ENCODE data around the gene NOP16.

Gene NOP16

DNA sequence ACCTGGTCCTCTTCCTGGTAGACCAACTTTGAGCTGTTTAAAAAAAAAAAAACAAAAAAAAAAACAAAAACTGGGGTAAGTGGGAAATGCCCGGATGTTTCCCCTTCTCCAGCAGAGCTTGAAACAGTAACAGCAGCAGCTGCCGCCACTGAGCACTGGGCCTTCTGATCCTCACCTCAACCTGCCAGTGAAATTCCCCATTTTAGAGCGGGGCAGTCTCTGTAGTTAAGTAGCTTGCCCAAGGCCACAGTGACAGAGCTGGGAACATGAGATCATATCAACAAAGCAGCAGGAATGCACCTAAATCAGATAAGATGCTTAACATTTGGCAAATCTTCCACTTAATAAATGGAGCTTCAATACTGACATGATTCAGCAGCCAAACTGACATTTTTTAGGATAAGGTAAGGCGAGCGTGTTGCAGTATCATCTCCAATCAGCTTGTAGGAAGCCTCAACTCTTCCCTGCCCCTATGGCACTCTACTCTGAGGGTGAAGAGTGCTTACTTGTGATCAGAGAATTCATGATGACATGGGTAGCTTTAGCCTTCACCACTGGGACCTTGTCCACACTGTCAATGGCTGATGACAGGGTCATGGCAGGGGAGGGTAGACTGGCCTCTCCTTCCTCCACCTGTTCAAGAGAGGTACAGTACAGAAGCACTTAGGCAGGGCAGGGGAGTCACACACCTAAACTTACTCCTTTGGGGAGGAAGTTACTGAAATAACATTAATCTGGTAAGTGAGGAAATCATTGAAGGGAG lies 36.1 kb downstream of the NOP16 start:
- no peak for TF ChIP-seq ZFX (IDR thresholded peaks at IDR 0.05)
- TF ChIP-seq, protein P1, sequence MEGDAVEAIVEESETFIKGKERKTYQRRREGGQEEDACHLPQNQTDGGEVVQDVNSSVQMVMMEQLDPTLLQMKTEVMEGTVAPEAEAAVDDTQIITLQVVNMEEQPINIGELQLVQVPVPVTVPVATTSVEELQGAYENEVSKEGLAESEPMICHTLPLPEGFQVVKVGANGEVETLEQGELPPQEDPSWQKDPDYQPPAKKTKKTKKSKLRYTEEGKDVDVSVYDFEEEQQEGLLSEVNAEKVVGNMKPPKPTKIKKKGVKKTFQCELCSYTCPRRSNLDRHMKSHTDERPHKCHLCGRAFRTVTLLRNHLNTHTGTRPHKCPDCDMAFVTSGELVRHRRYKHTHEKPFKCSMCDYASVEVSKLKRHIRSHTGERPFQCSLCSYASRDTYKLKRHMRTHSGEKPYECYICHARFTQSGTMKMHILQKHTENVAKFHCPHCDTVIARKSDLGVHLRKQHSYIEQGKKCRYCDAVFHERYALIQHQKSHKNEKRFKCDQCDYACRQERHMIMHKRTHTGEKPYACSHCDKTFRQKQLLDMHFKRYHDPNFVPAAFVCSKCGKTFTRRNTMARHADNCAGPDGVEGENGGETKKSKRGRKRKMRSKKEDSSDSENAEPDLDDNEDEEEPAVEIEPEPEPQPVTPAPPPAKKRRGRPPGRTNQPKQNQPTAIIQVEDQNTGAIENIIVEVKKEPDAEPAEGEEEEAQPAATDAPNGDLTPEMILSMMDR (conservative IDR thresholded peaks at IDR 0.05) = no peak
- peak overlapping the region; percentile 8; the same call in 1 of the 2 replicates for H3K27ac ChIP-seq

DNA sequence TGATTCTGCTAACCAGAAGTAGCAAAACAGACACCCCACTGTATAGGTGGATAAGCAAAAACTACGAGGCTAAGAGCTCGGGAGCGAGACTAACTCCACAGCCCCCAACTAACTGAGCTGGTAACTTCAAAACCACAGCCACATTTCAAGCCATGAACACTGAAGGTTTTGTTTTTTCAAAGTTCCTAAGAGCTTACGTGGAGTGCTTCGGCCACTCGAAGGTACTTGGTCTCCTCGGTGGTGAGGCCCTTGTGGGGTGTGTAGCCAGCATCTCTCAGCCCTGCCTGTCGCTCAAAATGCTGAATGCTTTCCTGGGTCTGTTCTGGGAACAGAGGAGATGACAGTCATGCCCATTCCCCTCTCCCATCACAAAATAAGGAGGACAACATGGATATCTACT lies 38.0 kb downstream of the NOP16 start:
- H3K27ac ChIP-seq = no peak overlapping the region
- no peak for TF ChIP-seq ZFX (IDR thresholded peaks at IDR 0.05)
- TF ChIP-seq, protein P1 (conservative IDR thresholded peaks at IDR 0.05) = no peak

DNA sequence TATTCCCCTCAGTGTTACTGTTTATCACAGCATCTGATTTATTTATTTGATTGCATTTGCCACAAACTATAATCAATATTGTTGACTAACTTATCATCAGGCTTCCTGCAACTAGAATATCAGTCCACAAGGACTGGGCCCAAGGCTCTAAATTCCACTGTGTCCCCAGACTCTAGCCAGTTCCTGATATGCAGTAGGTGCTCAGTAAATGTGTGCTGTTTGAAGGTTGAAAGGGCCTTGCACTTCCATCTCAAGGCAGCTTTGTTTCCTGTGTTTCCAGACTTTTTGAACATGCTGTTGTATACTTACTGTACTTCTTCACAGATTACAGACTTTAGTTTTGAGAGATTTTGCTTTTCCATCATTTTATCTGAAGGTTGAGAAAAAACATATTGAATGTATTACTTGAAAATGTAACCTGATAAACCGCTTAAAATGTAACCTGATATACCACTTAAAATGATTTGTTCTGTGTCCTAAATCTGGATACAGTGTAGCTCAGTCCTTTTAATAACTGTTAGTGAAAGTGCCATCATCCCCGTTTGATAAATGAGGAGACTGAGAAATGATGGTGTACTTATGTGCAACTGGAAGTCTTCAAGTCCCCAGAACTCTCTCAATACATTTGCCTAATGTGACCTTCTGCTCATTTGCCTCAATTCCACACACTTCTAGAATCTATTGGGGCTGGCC lies 45.5 kb downstream of the NOP16 start:
- H3K27ac ChIP-seq = no peak overlapping the region
- TF ChIP-seq ZFX (IDR thresholded peaks at IDR 0.05) = no peak
- TF ChIP-seq, protein P1 (conservative IDR thresholded peaks at IDR 0.05) = no peak

DNA sequence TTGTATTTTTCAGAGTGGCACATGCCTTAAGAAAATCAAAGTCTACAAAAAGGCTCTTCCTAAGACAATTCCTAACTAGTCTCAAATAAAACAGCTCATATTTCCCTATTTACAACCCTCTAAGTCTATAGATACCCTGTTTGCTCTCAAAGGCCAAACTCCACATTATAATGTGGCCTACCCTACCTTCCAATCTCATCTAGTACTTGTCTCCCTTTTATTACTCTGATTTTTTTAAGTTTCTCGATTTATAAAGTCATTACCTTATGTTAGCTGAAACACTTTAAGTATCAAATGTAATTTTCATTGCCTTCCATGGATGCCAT lies 46.3 kb downstream of the NOP16 start:
- no peak overlapping the region for H3K27ac ChIP-seq
- TF ChIP-seq, protein P1 (conservative IDR thresholded peaks at IDR 0.05) = no peak
- no peak for TF ChIP-seq ZFX (IDR thresholded peaks at IDR 0.05)

DNA sequence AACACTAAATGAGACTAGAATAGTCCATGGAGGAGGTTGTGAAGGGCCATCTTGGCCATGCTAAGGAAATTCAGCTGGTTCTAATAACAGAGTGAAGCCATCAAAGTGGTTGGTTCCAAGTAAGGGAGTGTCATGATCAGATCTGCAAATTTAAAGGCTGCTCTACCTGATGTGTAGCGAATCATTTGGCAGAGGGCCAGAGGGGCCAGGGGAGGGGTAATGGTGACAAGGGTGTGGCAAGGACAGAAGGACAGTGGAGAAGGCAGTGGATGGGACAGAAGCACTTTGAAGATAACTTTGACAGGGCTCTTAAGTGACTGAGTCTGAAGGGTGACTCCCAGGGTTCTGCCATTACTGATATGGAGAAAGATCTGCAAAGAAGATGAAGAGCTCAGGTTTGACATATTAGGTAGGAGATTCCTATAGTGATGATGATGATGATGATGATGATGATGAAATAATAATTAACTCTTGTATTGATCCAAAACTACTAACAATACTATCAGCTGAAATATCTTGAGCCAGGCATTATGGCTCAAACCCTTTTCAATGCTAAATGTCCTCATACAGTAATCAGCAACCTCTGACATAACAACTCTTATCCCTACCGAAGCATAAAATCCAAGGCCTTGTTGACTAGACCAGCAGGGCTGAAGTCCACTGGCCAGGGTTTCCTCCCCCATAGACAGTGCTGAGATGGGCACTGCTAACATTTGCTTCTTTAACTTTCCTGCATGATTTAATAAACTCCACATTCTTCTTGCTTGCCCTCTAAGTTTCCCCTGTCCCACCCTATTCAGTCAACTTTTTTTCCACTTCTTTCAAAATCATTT lies 46.9 kb downstream of the NOP16 start:
- TF ChIP-seq ZFX (IDR thresholded peaks at IDR 0.05) = no peak
- TF ChIP-seq, protein P1 (conservative IDR thresholded peaks at IDR 0.05) = no peak

DNA sequence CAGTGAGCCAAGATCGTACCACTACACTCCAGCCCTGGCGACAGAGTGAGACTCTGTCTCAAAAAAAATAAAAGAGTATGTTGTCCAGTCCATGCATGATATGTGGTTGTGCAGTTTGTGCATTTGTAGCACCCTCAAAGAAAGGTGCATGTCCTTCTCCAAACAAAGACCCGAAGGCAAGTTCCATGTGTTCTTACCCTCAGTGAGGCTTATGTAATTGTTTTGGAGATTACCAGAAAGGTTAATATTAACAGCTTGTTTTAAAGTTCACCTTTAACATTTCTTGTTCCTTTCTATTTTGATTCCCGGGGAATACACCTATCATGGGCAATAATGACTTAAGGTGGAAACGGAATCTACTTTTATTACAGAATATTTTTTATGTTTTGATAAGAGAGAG lies 49.1 kb downstream of the NOP16 start:
- no peak overlapping the region for H3K27ac ChIP-seq
- no peak for TF ChIP-seq ZFX (IDR thresholded peaks at IDR 0.05)
- TF ChIP-seq, protein P1 (conservative IDR thresholded peaks at IDR 0.05) = no peak

More for the DNA sequence above, 46.9 kb downstream of the NOP16 start:
- H3K27ac ChIP-seq = no peak overlapping the region

DNA sequence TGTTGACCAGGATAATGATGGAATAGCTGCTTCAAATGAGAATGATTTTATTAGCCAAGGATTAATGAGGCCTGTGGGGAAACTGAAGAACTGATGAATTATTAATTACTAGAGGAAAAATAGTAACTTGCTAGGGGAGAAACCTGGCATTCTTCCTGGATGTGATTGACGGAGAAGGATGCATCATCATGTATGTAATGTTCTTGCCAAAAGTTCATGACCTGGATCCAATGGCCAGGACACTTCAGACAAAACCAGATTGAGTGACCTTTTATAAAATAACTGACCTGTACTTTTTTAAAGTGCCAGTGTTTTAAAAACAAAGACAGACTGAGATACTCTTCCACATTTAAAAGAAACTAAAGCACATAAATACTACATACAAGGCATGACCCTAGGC lies 50.5 kb downstream of the NOP16 start:
- no peak overlapping the region for H3K27ac ChIP-seq
- no peak for TF ChIP-seq ZFX (IDR thresholded peaks at IDR 0.05)
- TF ChIP-seq, protein P1 (conservative IDR thresholded peaks at IDR 0.05) = no peak
